ENCODE data around the gene SHLD2.
"Not testable (repeated sequence)": the region's sequence is repeated elsewhere in the genome, so short reads cannot be mapped to it uniquely, and the experiment has no call there.

Gene SHLD2

DNA sequence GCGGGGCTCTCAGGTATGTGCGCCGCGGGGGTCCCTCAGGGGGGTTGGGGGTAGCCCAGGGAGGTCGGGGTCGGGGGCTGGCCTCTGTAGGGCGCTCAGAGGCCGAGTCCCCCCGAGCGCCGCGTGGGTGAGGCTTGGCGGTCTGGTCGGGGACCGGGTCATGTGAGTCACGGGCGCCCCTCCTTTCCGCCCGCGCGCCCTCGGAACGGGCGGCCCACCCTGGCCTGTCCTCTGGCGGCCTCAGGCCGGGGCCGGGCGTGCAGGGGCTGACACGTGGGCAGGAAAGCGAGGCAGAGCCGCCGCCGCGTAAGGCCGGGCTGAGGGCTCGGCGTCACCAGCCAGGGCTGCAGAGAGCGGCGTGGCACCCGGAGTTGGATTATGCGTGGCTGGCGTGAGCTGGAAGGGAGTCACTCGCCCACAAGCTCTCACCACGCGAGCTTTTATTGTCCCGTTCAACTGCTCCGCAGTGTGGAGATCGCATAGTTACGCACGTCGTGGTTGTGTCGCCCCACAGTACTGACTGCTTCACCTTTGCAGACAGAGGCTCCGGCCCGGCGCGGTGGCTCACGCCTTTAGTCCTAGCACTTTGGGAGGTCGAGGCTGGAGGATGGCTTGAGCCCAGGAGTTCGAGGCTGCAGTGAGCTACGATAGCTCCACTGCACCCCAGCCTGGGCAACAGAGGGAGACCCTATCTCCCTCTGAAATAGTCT lies 385 bp downstream of the SHLD2 start:
- POLR2A ChIA-PET, result interaction anchor here (0.6 to 1.6 kb wide), 3 partner anchors 9 to 141 kb away, joined by 3 to 6 read pairs (median 4); no protein-coding TSS in a partner anchor
- CTCF ChIA-PET, result interaction anchor here (1.0 to 2.1 kb wide), 4 partner anchors 10 to 126 kb away, joined by 3 to 7 read pairs (median 3); no protein-coding TSS in a partner anchor
- TF ChIP-seq, protein P1, sequence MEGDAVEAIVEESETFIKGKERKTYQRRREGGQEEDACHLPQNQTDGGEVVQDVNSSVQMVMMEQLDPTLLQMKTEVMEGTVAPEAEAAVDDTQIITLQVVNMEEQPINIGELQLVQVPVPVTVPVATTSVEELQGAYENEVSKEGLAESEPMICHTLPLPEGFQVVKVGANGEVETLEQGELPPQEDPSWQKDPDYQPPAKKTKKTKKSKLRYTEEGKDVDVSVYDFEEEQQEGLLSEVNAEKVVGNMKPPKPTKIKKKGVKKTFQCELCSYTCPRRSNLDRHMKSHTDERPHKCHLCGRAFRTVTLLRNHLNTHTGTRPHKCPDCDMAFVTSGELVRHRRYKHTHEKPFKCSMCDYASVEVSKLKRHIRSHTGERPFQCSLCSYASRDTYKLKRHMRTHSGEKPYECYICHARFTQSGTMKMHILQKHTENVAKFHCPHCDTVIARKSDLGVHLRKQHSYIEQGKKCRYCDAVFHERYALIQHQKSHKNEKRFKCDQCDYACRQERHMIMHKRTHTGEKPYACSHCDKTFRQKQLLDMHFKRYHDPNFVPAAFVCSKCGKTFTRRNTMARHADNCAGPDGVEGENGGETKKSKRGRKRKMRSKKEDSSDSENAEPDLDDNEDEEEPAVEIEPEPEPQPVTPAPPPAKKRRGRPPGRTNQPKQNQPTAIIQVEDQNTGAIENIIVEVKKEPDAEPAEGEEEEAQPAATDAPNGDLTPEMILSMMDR (IDR thresholded peaks at IDR 0.05; ENCODE audit: control extremely low read depth, extremely low read depth, low read depth, missing control alignments), result no peak
- DNase-seq (ENCODE audit: extremely low spot score), result peak; percentile 78

DNA sequence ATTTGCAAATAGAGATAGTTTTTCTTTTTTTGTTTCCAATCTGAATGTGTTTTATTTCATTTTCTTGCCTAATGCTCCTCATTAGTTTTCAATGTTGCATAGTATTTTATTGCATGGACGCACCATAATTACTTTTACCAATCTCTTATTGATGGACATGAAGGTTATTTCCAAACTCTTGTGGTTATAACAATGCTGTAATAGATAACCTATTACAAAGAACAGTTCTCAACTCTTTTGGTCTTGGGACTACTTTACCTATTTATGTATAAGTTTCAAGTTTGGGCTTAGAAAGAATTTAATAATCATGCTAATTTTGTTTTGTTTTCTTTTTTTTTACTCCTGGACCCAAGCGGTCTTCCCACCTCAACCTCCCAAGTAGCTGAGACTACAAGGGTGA lies 7.0 kb downstream of the SHLD2 start:
- ChIA-PET CTCF (no interaction called here), POLR2A (no interaction called here)
- no peak for DNase-seq (ENCODE audit: extremely low spot score)
- TF ChIP-seq, protein P1 (IDR thresholded peaks at IDR 0.05; ENCODE audit: control extremely low read depth, extremely low read depth, low read depth, missing control alignments), result no peak

DNA sequence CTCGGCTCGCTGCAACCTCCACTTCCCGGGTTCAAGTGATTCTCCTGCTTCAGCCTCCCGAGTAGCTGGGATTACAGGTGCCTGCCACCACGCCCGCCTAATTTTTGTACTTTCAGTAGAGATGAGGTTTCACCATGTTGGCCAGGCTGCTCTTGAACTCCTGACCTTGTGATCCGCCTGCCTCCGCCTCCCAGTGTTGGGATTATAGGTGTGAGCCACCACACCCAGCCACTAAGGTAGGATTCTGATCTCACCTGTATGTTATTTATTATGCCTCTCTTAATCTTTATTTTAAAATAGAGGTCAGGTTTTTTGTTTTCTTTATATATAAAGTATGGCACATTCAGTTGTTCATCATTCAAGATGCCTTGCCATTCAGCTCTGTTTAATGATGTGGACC lies 9.7 kb downstream of the SHLD2 start:
- POLR2A ChIA-PET; CTCF ChIA-PET; DNase-seq (ENCODE audit: extremely low spot score): not testable (repeated sequence)

DNA sequence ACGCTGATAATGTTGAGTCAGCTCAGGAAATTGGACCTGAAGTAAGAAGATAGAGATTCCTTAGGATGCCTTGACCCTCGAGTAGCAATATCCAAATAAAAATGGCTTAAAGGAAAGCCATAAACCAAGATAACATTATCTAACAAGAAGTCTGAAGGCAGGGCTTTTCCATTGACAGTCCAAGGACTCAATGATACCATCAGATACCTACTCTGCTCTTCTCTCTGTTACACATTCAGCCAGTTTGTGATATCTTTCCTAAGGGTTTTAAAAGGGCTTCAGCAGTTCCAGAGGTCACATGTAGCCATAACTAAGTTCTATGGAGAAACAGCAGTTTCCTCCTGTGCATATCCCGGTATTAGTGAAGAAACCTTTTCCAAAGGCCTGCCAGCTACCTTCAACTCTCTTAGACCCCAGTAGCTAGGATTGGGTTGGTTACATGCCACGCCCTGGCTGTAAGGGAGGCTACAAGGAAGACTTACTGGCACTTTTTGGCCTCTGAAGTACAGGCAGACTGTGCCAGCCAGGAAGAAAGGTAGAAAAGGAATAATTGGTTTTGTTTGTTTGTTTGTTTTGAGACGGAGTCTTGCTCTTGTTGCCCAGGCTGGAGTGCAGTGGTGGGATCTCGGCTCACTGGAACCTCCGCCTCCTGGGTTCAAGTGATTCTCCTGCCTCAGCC lies 10.6 kb downstream of the SHLD2 start:
- POLR2A ChIA-PET, result no interaction called here
- no peak for DNase-seq (ENCODE audit: extremely low spot score)
- TF ChIP-seq, protein P1 (IDR thresholded peaks at IDR 0.05; ENCODE audit: control extremely low read depth, extremely low read depth, low read depth, missing control alignments), result no peak
- CTCF ChIA-PET, result no interaction called here

DNA sequence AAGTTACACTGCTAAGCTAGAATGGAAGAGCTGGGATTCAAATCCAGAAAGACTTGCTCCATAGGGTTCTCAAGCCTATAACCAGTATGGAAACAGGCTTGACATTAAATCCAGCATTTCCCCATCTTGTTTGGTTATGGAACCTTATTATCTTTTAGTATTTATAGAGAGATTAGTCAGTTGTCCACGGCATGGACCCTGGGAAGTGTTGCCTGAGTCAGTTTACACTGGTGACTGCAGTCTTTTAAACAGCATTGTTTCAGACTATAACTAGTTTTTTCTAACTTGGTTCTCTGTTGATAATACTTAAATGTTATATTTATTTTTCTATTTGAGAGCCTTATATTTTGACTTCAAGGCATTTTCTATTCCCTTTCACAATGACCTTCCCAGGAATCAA lies 23.1 kb downstream of the SHLD2 start:
- DNase-seq (ENCODE audit: extremely low spot score); POLR2A ChIA-PET; CTCF ChIA-PET: not testable (repeated sequence)

DNA sequence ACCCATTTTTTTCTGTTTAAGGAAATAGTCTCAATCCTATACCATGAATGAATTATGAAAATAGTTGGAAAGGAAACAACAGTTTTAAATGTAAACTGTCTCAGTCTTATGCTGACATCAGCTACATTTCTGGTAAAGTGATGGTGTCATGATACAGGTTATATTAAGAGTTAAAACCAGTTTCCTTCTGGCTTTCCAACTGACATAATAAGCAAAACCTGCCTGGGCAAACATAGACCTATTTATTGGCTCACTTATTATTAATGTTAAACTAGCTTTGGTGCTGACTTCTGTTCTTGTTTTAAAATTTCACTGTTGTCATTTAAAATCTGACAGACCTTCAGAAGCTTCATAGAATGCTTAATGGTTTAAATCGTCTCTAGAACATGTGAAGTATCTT lies 24.0 kb downstream of the SHLD2 start:
- POLR2A ChIA-PET; DNase-seq (ENCODE audit: extremely low spot score); CTCF ChIA-PET: not testable (repeated sequence)

DNA sequence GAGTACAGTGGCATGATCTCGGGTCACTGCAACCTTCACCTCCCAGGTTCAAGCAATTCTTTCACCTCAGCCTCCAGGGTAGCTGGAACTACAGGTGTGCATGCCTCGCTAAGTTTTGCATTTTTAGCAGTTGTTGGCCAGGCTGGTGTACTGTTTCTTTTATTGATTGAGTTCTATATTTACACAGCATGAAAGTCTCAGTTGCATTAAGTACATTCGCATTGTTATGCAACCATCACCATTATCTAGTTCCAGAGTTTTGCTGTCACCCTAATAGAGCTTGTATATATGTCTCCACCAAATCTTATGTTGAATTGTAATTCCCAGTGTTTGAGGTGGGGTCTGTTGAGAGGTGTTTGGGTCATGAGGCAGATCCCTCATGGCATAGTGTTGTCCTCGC lies 28.3 kb downstream of the SHLD2 start:
- POLR2A ChIA-PET; DNase-seq (ENCODE audit: extremely low spot score); CTCF ChIA-PET: not testable (repeated sequence)

DNA sequence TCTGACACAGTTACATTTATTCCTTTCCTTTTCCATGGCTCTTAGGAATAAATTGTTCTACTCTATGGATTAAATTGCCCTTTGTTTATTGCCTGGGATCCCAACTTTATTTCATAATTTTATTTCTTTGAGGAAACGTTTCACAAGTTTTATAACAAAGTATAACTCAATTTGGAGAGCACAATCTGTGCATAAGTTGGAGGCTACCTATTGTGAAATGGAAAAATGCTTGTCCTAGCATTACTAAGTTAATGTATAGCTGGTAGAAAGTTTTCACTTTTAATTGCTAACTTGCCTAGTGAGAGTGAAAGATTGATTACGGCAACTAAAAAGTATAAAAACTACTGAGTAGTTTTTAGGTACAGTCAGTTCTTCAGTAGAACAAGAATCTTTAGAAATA lies 32.0 kb downstream of the SHLD2 start:
- POLR2A ChIA-PET; DNase-seq (ENCODE audit: extremely low spot score); CTCF ChIA-PET: not testable (repeated sequence)

DNA sequence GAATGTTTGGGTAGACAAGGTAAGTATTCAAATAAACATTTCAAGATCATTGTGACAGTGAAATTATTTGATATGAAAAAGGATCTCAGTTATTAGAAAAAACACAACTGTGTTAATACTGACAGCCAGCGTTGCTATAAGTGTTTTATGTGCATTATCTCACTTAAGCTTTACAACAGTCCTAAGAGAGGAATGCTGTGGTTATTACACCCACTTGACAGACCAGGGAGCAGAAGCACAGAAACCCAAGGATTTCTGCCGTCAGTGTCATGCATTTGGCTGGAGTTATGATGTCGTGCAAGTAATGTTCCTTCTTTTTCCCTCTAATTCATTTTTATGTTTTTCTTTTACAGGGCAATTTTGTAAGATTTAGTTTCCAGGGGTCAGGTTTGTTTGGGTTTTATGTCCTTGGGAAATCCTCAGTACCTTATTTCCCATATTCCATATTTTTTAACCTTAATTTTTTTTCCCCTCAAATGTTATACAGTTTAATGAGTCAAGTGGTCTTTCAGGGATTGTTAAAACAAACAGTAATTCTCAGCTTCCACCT lies 32.7 kb downstream of the SHLD2 start:
- POLR2A ChIA-PET; DNase-seq (ENCODE audit: extremely low spot score); CTCF ChIA-PET: not testable (repeated sequence)

DNA sequence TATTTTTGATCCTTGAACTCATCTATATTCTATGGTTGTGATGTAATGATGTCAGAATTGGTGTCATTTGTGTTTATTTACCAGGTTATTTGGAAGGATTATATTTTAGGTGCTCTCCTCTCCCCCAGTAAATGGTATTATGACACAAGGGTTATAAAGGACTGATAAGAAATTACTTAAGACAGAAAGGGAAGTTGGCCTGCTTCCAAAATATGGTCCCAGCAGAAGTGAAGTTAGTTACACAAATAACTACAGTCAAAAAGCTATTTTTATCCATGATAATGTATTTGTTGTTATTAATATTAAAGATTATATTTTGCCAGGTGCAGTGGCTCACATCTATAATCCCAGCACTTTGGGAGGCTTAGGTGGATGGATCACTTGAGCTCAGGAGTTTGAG lies 37.2 kb downstream of the SHLD2 start:
- POLR2A ChIA-PET; CTCF ChIA-PET; DNase-seq (ENCODE audit: extremely low spot score): not testable (repeated sequence)

DNA sequence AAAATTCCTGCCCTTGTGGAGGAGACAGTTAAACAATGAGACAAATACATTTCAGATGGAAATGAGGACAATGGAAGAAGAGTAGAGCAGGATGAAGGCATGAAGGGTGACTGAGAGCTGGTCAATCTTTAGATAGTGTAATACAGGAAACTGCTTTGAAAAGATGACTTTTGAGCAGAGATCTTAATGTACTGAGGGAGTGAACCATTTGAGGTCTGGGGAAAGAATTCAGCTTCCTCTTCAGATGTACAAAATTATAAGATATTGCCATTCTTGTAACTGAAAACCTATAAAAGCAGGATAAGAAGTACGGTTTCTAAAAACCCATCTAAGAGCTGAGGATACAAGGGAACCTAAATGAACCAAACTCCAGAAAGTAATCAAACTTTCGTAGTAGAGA lies 38.9 kb downstream of the SHLD2 start:
- CTCF ChIA-PET, POLR2A ChIA-PET: not testable (repeated sequence)

DNA sequence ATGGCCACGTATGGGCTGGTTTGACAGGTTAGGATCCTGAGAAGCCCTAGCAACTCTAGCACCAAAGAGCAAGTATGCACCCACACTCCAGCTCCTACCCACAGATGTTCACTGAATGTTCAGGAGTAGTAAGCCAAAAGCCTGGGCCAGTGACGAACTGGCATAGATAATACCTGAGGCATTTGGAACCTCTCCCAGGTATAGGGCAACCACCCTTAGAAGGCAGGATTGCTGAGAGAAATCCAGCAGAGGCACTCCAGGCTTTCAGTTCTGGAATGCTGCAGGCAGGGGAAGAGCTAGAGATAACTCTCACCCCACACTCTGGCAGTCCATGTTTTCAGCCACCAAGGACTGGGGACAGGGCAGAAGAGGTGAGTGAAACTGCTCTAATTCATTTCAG lies 39.4 kb downstream of the SHLD2 start:
- CTCF ChIA-PET; POLR2A ChIA-PET; DNase-seq (ENCODE audit: extremely low spot score): not testable (repeated sequence)

More for the DNA sequence above, 38.9 kb downstream of the SHLD2 start:
- DNase-seq (ENCODE audit: extremely low spot score), result not testable (repeated sequence)

DNA sequence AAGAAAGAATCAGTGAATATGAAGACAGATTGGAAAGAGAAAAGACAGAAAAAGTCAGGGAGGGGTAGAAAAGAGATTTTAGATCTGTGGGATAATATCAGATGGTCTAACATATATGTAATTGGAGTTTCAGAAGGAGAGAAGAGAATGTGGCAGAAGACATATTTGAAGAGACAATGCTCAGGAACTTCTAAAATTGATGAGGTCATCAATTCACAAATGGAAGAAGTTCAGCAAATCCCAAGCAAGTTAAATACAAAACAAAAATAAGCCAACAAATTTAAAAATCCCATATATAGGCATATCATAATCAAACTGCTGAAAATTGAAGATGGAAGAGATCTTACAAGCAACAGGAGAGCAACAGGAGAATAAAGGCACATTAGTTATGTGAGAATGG lies 42.5 kb downstream of the SHLD2 start:
- POLR2A ChIA-PET; CTCF ChIA-PET; DNase-seq (ENCODE audit: extremely low spot score): not testable (repeated sequence)

DNA sequence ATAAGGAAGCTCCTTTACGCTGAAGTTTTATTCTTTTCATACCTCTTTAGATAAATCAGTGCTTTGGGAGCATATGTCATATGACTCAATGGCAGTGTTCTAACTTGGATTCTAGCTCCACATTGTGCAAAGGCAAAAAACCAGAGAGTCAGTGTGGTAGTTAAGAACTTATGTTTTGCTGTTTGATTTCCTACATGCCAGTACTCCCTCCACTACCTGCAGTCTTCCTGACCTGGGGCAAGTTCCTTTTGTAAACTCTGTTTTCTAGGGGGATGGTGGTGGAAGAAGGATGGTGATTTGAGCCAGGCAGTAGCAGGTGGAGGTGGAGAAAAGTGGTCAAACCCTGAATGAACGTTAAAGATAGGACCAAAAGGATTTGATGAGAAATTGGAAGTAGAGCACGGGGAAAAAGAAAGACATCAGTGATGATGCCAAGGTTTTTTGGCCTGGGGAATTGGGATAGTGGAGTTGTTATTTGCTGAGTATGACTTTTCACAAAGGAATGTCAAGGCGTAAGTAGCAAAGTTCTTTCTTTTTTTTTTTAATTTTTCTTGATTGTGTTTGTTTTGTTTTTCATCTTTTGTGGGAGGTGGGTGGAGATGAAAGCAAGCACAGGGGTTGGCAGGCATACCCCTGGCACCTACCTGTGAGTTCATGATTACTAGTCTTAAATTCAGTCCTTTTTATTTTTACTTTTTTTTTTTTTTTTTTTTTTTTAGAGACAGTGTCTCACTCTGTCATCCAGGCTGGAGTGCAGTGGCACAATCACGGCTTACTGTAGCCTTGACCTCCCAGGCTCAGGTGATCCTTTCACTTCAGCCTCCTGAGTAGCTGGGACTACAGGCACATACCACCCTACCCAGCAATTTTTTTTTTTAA lies 47.5 kb downstream of the SHLD2 start:
- POLR2A ChIA-PET; DNase-seq (ENCODE audit: extremely low spot score); CTCF ChIA-PET: not testable (repeated sequence)

Data from GM10248 (cell line).